ENCODE results near the gene ZW10. TPM values are rescaled to one million over a fixed set of nuclear protein-coding genes. Genes with fewer than 3 reads are reported as not detected.
A peak's percentile ranks its signal among the peaks of the same experiment; 100 is the strongest.

ZW10 gene
- total and polyA plus RNA-seq, 2 of the 13 experiments (the other 11 are each of a cell fraction or from before 2014, with no cell fraction given) = 5.8 to 31.3 TPM

DNA sequence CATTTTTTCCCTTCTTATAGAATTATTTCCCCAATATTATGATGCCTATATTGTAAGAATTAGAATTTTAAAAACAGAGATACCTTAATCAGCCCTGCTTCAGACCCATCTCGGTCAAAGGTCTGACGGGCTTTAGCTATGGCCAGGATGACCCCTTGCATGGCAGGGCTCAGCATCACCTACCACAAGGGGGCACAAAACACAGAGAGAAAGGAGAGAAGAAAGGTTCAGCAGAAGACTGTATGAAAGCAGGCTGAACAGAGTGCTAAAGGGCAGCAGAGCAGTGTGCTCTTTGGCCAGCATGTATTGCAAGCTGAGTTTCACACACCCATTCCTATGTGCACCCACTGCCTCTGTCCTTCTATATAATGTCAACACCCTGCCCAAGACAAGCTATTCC, 32.9 kb upstream of the ZW10 start (continued):
- TF ChIP-seq ZNF343 (CRISPR knock-in tag; IDR thresholded peaks at IDR 0.05) (no peak), IRF2 (CRISPR knock-in tag; IDR thresholded peaks at IDR 0.05) (0 out of 2 replicates have a peak, but pooled peaks have one; percentile 23), PITX1 (CRISPR knock-in tag; IDR thresholded peaks at IDR 0.05) (0 out of 2 replicates have a peak, but pooled peaks have one; percentile 25), ZNF326 (CRISPR knock-in tag; IDR thresholded peaks at IDR 0.05; ENCODE audit: borderline replicate concordance) (no peak), ZBTB42 (CRISPR knock-in tag; IDR thresholded peaks at IDR 0.05) (no peak), ZNF768 (CRISPR knock-in tag; IDR thresholded peaks at IDR 0.05) (peak; percentile 51; the same call in 1 of the 2 replicates), HDAC2 (CRISPR knock-in tag; IDR thresholded peaks at IDR 0.05) (no peak), NCOA5 (CRISPR knock-in tag; IDR thresholded peaks at IDR 0.05) (no peak), MAF1 (CRISPR knock-in tag; IDR thresholded peaks at IDR 0.05; ENCODE audit: borderline replicate concordance) (no peak), HNF4A (CRISPR knock-in tag; IDR thresholded peaks at IDR 0.05) (peak; percentile 73), ZNF292 (CRISPR knock-in tag; IDR thresholded peaks at IDR 0.05; ENCODE audit: borderline replicate concordance, low read depth) (0 out of 2 replicates have a peak, but pooled peaks have one; percentile 44), ZNF33B (CRISPR knock-in tag; IDR thresholded peaks at IDR 0.05) (no peak), MTA1 (CRISPR knock-in tag; IDR thresholded peaks at IDR 0.05; ENCODE audit: borderline replicate concordance) (no peak), ZNF230 (CRISPR knock-in tag; IDR thresholded peaks at IDR 0.05) (no peak), ZNF101 (CRISPR knock-in tag; IDR thresholded peaks at IDR 0.05; ENCODE audit: borderline replicate concordance, low read depth) (no peak), SP2 (CRISPR knock-in tag; IDR thresholded peaks at IDR 0.05) (no peak), HIVEP1 (CRISPR knock-in tag; IDR thresholded peaks at IDR 0.05) (no peak), HNRNPL (IDR thresholded peaks at IDR 0.05; ENCODE audit: low read depth, low read length) (no peak), ZMYM3 (CRISPR knock-in tag; IDR thresholded peaks at IDR 0.05) (peak; percentile 33; the same call in 1 of the 2 replicates), POGZ (CRISPR knock-in tag; IDR thresholded peaks at IDR 0.05) (no peak), ZBTB10 (CRISPR knock-in tag; IDR thresholded peaks at IDR 0.05; ENCODE audit: borderline replicate concordance) (no peak), ERF (CRISPR knock-in tag; IDR thresholded peaks at IDR 0.05) (no peak), PLRG1 (conservative IDR thresholded peaks at IDR 0.05) (no peak), ZNF558 (CRISPR knock-in tag; IDR thresholded peaks at IDR 0.05; ENCODE audit: borderline replicate concordance) (no peak)
- TF ChIP-seq, protein P1, sequence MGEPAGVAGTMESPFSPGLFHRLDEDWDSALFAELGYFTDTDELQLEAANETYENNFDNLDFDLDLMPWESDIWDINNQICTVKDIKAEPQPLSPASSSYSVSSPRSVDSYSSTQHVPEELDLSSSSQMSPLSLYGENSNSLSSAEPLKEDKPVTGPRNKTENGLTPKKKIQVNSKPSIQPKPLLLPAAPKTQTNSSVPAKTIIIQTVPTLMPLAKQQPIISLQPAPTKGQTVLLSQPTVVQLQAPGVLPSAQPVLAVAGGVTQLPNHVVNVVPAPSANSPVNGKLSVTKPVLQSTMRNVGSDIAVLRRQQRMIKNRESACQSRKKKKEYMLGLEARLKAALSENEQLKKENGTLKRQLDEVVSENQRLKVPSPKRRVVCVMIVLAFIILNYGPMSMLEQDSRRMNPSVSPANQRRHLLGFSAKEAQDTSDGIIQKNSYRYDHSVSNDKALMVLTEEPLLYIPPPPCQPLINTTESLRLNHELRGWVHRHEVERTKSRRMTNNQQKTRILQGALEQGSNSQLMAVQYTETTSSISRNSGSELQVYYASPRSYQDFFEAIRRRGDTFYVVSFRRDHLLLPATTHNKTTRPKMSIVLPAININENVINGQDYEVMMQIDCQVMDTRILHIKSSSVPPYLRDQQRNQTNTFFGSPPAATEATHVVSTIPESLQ (CRISPR knock-in tag; conservative IDR thresholded peaks at IDR 0.05) = no peak

Measured in HepG2 (cell line).